IMR-90 (cell line): ENCODE results near the gene IL23A.

Source experiments
- CEBPB ChIP-seq: IDR thresholded peaks from 2 replicates; pipeline ENCODE4 v1.6.1; 2012; ENCODE audit warnings: low read depth, low read length, improper control_type of control experiment
- CHD1 ChIP-seq: IDR thresholded peaks from 2 replicates; pipeline ENCODE4 v1.6.1; 2012; ENCODE audit warnings: low read depth, low read length, improper control_type of control experiment
- CTCF ChIP-seq: conservative IDR thresholded peaks from 2 replicates; pipeline ENCODE4 v1.5.1; 2012; ENCODE audit warnings: mild to moderate bottlenecking, low read depth, low read length, improper control_type of control experiment
- MAZ ChIP-seq: IDR thresholded peaks from 2 replicates; pipeline ENCODE4 v1.6.1; 2012; ENCODE audit warnings: low read depth, mild to moderate bottlenecking, low read length, improper control_type of control experiment, moderate library complexity, borderline replicate concordance
- POLR2A ChIP-seq: IDR thresholded peaks from 2 replicates; pipeline ENCODE4 v1.6.1; 2012; ENCODE audit warnings: mild to moderate bottlenecking, low read depth, low read length
- TF ChIP-seq, protein P1 (sequence below): fragments of 150-350 bp; IDR thresholded peaks from 2 replicates; pipeline ENCODE4 v1.6.1; 2016; ENCODE audit warnings: low read depth, mild to moderate bottlenecking, low read length, moderate library complexity, borderline replicate concordance

- TF ChIP-seq CHD1 (no peak), CTCF (no peak), POLR2A (no peak), MAZ (no peak), CEBPB (no peak)
- TF ChIP-seq, protein P1, sequence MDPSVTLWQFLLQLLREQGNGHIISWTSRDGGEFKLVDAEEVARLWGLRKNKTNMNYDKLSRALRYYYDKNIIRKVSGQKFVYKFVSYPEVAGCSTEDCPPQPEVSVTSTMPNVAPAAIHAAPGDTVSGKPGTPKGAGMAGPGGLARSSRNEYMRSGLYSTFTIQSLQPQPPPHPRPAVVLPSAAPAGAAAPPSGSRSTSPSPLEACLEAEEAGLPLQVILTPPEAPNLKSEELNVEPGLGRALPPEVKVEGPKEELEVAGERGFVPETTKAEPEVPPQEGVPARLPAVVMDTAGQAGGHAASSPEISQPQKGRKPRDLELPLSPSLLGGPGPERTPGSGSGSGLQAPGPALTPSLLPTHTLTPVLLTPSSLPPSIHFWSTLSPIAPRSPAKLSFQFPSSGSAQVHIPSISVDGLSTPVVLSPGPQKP, result no peak
These were observed 37.1 kb downstream of the IL23A start for GRCh38 chr12:56375598-56376434.
